ENCODE measurements around the gene CD24. TPM values are rescaled to one million over a fixed set of nuclear protein-coding genes. Genes with fewer than 3 reads are reported as not detected.

CD24 gene
- total and polyA plus RNA-seq, 2 donors (not counting 1 experiment from before 2014, with no cell fraction given), result 0.17 to 0.69 TPM

DNA sequence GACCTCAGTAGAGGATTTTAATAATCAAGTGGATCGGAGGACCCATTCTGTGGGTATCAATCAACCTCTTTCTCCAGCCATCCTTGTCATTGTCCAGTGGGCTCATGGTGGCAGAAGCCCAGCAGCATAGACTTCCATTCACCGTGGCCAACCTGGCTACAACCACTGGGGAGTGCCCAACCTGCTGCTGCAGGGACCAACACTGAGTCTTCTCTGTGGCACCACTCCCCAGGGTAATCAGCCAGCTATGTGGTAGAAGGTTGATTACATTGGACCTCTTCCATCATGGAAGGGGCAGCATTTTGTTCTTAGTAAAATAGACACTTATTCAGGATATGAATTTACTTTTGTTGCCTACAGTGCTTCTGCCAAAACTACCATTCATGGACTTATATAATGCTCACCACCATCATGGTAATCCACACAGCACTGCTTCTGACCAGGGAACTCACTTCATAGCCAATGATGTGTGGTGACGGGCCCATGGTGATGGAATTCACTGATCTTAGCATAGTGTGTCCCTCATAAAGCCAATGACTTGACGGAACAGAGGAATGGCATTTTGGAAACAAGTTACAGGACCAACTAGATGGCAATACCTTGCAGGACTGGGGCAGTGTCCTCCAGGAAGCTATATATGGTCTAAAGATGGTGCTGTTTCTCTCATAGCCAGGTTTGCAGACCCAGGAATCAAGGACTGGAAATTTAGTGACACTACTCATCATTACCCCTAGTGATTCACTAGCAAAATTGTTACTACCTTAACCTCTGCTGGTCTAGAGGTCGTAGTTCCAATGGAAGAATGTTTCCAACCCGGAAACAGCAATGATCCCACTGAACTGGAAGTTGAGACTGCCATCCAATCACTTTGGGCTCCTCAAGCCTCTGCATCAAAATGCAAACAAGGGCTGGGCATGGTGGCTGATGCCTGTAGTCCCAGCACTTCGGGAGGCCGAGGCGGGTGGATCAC lies 7.6 kb downstream of the CD24 start:
- no peak for TF ChIP-seq EZH2 (IDR thresholded peaks at IDR 0.05; ENCODE audit: low read length, missing control alignments)
- TF ChIP-seq, protein P1, sequence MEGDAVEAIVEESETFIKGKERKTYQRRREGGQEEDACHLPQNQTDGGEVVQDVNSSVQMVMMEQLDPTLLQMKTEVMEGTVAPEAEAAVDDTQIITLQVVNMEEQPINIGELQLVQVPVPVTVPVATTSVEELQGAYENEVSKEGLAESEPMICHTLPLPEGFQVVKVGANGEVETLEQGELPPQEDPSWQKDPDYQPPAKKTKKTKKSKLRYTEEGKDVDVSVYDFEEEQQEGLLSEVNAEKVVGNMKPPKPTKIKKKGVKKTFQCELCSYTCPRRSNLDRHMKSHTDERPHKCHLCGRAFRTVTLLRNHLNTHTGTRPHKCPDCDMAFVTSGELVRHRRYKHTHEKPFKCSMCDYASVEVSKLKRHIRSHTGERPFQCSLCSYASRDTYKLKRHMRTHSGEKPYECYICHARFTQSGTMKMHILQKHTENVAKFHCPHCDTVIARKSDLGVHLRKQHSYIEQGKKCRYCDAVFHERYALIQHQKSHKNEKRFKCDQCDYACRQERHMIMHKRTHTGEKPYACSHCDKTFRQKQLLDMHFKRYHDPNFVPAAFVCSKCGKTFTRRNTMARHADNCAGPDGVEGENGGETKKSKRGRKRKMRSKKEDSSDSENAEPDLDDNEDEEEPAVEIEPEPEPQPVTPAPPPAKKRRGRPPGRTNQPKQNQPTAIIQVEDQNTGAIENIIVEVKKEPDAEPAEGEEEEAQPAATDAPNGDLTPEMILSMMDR (conservative IDR thresholded peaks at IDR 0.05 in 1 of 2, IDR thresholded peaks at IDR 0.05 in 1 of 2; ENCODE audit: low read depth in 1 of 2, low read length in 2 of 2), result no peak
- H3K9me3 ChIP-seq (ENCODE audit: control insufficient read depth, insufficient read depth, low read depth, low read length), result no peaks in the 10 kb centered on the region
- H3K4me2 ChIP-seq (ENCODE audit: extremely low read depth, insufficient read depth, low read length), result no peak overlapping the region

DNA sequence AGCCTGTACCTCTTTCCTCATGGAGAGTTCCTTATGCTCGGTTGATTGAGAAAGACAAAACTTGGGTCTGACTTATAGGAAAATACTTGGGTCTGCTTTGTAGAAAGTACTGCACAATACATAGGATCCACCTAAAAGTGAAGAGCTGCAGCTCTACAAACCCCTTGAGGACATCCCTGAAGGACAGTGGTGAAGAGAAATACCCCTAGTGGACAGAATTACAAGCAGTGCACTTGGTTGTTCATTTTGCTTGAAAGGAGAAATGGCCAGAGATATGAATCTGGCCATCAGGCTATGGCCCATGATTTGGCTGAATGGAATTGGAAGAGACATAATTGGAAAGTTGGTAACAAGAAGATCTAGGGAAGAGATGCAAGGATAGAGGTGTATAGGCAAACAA lies 8.3 kb downstream of the CD24 start:
- DNase-seq (ENCODE audit: low read depth in 2 of 2), result no peak
- no peaks in the 10 kb centered on the region for H3K79me2 ChIP-seq (ENCODE audit: control insufficient read depth, insufficient read depth, low read length)

More for the DNA sequence above, 7.6 kb downstream of the CD24 start:
- Histone ChIP-seq H3K9ac (ENCODE audit: insufficient read depth, low read length) (no peak overlapping the region), H3K4me1 (ENCODE audit: control insufficient read depth, extremely low read depth, insufficient read depth, low read length) (no peaks in the 10 kb centered on the region), H3K79me2 (ENCODE audit: control insufficient read depth, insufficient read depth, low read length) (no peaks in the 10 kb centered on the region), H2AFZ (ENCODE audit: low read length) (no peak overlapping the region), H3K27ac (ENCODE audit: insufficient read depth, low read length) (no peak overlapping the region), H3K36me3 (ENCODE audit: control insufficient read depth, insufficient read depth, low read length) (no peaks in the 10 kb centered on the region), H4K20me1 (ENCODE audit: control insufficient read depth, extremely low read depth, insufficient read depth, low read length) (no peaks in the 10 kb centered on the region), H3K27me3 (ENCODE audit: control insufficient read depth, insufficient read depth, low read length) (peaks cover 3% of the 10 kb centered on the region), H3K4me3 (replicated peaks in 1 of 4; ENCODE audit: control extremely low read depth in 1 of 4, insufficient read depth in 1 of 4, low read depth in 3 of 4, low read length in 4 of 4) (no peak overlapping the region)
- DNase-seq (ENCODE audit: low read depth in 2 of 2), result no peak

DNA sequence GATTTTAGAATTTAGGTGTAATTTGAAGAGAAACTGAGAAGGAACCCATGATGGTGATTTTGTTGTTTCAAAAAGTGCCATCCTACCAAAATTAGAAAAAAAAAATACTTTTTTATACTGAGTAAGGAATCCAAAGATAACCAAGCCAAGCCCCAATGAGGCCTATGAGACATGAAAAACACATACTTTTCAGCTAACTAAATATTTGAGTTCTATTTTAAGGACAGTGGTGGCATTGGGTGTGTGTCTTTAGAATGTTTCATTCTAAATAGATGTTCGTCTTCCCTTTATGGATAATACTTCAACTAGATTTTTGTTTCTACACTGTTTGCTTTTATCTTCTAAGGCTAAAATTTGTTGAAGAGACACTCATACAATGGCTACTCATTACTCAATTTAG lies 9.6 kb downstream of the CD24 start:
- no peaks in the 10 kb centered on the region for H4K20me1 ChIP-seq (ENCODE audit: control insufficient read depth, extremely low read depth, insufficient read depth, low read length)
- H2AFZ ChIP-seq (ENCODE audit: low read length), result no peak overlapping the region
- no peaks in the 10 kb centered on the region for H3K9me3 ChIP-seq (ENCODE audit: control insufficient read depth, insufficient read depth, low read depth, low read length)
- no peaks in the 10 kb centered on the region for H3K79me2 ChIP-seq (ENCODE audit: control insufficient read depth, insufficient read depth, low read length)
- H3K4me2 ChIP-seq (ENCODE audit: extremely low read depth, insufficient read depth, low read length), result no peak overlapping the region
- no peak for TF ChIP-seq EZH2 (IDR thresholded peaks at IDR 0.05; ENCODE audit: low read length, missing control alignments)
- TF ChIP-seq, protein P1 (conservative IDR thresholded peaks at IDR 0.05 in 1 of 2, IDR thresholded peaks at IDR 0.05 in 1 of 2; ENCODE audit: low read depth in 1 of 2, low read length in 2 of 2), result no peak
- no peaks in the 10 kb centered on the region for H3K4me1 ChIP-seq (ENCODE audit: control insufficient read depth, extremely low read depth, insufficient read depth, low read length)
- H3K36me3 ChIP-seq (ENCODE audit: control insufficient read depth, insufficient read depth, low read length), result no peaks in the 10 kb centered on the region
- no peak overlapping the region for H3K27ac ChIP-seq (ENCODE audit: insufficient read depth, low read length)
- no peak for DNase-seq (ENCODE audit: low read depth in 2 of 2)
- H3K9ac ChIP-seq (ENCODE audit: insufficient read depth, low read length), result no peak overlapping the region
- no peaks in the 10 kb centered on the region for H3K27me3 ChIP-seq (ENCODE audit: control insufficient read depth, insufficient read depth, low read length)
- H3K4me3 ChIP-seq (replicated peaks in 1 of 4; ENCODE audit: control extremely low read depth in 1 of 4, insufficient read depth in 1 of 4, low read depth in 3 of 4, low read length in 4 of 4), result no peak overlapping the region

More for the DNA sequence above, 8.3 kb downstream of the CD24 start:
- no peaks in the 10 kb centered on the region for H3K9me3 ChIP-seq (ENCODE audit: control insufficient read depth, insufficient read depth, low read depth, low read length)
- no peak overlapping the region for H2AFZ ChIP-seq (ENCODE audit: low read length)
- no peaks in the 10 kb centered on the region for H3K27me3 ChIP-seq (ENCODE audit: control insufficient read depth, insufficient read depth, low read length)
- no peak overlapping the region for H3K4me2 ChIP-seq (ENCODE audit: extremely low read depth, insufficient read depth, low read length)
- no peak overlapping the region for H3K4me3 ChIP-seq (replicated peaks in 1 of 4; ENCODE audit: control extremely low read depth in 1 of 4, insufficient read depth in 1 of 4, low read depth in 3 of 4, low read length in 4 of 4)
- H3K4me1 ChIP-seq (ENCODE audit: control insufficient read depth, extremely low read depth, insufficient read depth, low read length), result no peaks in the 10 kb centered on the region
- H4K20me1 ChIP-seq (ENCODE audit: control insufficient read depth, extremely low read depth, insufficient read depth, low read length), result no peaks in the 10 kb centered on the region
- no peak overlapping the region for H3K9ac ChIP-seq (ENCODE audit: insufficient read depth, low read length)
- no peak overlapping the region for H3K27ac ChIP-seq (ENCODE audit: insufficient read depth, low read length)
- no peaks in the 10 kb centered on the region for H3K36me3 ChIP-seq (ENCODE audit: control insufficient read depth, insufficient read depth, low read length)
- TF ChIP-seq, protein P1 (conservative IDR thresholded peaks at IDR 0.05 in 1 of 2, IDR thresholded peaks at IDR 0.05 in 1 of 2; ENCODE audit: low read depth in 1 of 2, low read length in 2 of 2), result no peak
- no peak for TF ChIP-seq EZH2 (IDR thresholded peaks at IDR 0.05; ENCODE audit: low read length, missing control alignments)

Measured in fibroblast of lung (primary cell).